HCT116 (cell line): Measurements from ENCODE around the gene TMEM175. TPM values are rescaled to one million over a fixed set of nuclear protein-coding genes. Genes with fewer than 3 reads are reported as not detected.

Source experiments
- ATAC-seq: fragments of 200-7000 bp; cut with Tn5 transposase; 2 replicates; pipeline ENCODE4 v1.9.1; 2020; ENCODE audit warnings: mild to moderate bottlenecking, moderate library complexity
- BruUV-seq: library from RNA; stranded (reverse); fragments of 400-500 nt; replicated peaks from 2 replicates; lab custom pipeline; 2021; lab: Mats Ljungman, UMichigan
- CTCF ChIA-PET: fragments of 300-600 bp; sonication (Branson Sonifier 250); formaldehyde crosslinking; loops from one replicate; lab custom pipeline; 2021; ENCODE audit warnings: antibody characterized with exemption; lab: Charles Lee
- POLR2A ChIA-PET: fragments of 300-600, 350-600 bp; sonication (Branson Sonifier 250); formaldehyde crosslinking; loops from one replicate; lab custom pipeline; 2021; ENCODE audit warnings: antibody characterized with exemption; lab: Charles Lee
- RAD21 ChIA-PET, 2 experiments: fragments of 300-600 bp; sonication (Branson Sonifier 250); formaldehyde crosslinking; loops; one replicate each; lab custom pipeline; 2023; ENCODE audit warnings: low total read pairs in 2 of 2; ENCODE audit not compliant: uncharacterized antibody in 2 of 2, unreplicated experiment in 2 of 2, low non-redundant PET in 1 of 2; lab: Charles Lee
- DNase-seq: peaks from one replicate; pipeline ENCODE4 v3.0.0-alpha.2; 2010; ENCODE audit warnings: low read depth, low spot score
- H2AFZ ChIP-seq: fragments of 200-600 bp; shearing (Covaris generic), sonication (generic); 2 replicates; pipeline ENCODE4 v1.6.1; 2017; ENCODE audit warnings: low read depth, mixed run types, mixed read lengths, antibody characterized with exemption, low read length; ENCODE audit not compliant: poor library complexity, severe bottlenecking
- H3K27ac ChIP-seq: 2 replicates; pipeline ENCODE4 v1.5.1; 2012; ENCODE audit warnings: low read depth, low read length
- H3K27me3 ChIP-seq: fragments of 200-600 bp; sonication (generic); 2 replicates; pipeline ENCODE4 v1.6.1; 2016; ENCODE audit warnings: mixed run types, low read length, mixed read lengths; ENCODE audit not compliant: insufficient read depth
- H3K36me3 ChIP-seq, 2 experiments: fragments of 200-500 bp in 1 of 2; fragments of 200-600 bp in 1 of 2; sonication (Bioruptor generic) in 1 of 2; sonication (generic) in 1 of 2; 2 replicates each; pipeline versions ENCODE4 v1.5.1 to v1.6.1; 2014 to 2016; ENCODE audit warnings: low read length in 2 of 2, inconsistent platforms in 1 of 2, mixed read lengths in 1 of 2, mixed run types in 1 of 2; ENCODE audit not compliant: insufficient read depth in 2 of 2, control insufficient read depth in 1 of 2
- H3K4me1 ChIP-seq, 2 experiments: fragments of 200-600 bp in 1 of 2; sonication (generic) in 1 of 2; 2 replicates each; pipeline versions ENCODE4 v1.5.1 to v1.6.1; 2012 to 2017; ENCODE audit warnings: low read length in 2 of 2, inconsistent platforms in 1 of 2, mild to moderate bottlenecking in 1 of 2, mixed read lengths in 1 of 2, mixed run types in 1 of 2, moderate library complexity in 1 of 2; ENCODE audit not compliant: insufficient read depth in 2 of 2, control insufficient read depth in 1 of 2
- H3K4me2 ChIP-seq: fragments of 200-600 bp; sonication (generic); 2 replicates; pipeline ENCODE4 v1.6.1; 2017; ENCODE audit warnings: mixed run types, low read length, mixed read lengths
- H3K4me3 ChIP-seq, 2 experiments: fragments of 200-600 bp in 1 of 2; sonication (generic) in 1 of 2; replicated peaks in 1 of 2; 2 replicates each; pipeline ENCODE4 v1.5.1; 2011 to 2016; ENCODE audit warnings: low read length in 2 of 2, control low read depth in 1 of 2, low read depth in 1 of 2, mild to moderate bottlenecking in 1 of 2, mixed read lengths in 1 of 2, mixed run types in 1 of 2
- H3K79me2 ChIP-seq: fragments of 200-600 bp; sonication (generic); 2 replicates; pipeline ENCODE4 v1.6.1; 2017; ENCODE audit warnings: mild to moderate bottlenecking, mixed run types, low read length, moderate library complexity, mixed read lengths; ENCODE audit not compliant: insufficient read depth
- H3K9ac ChIP-seq: fragments of 200-600 bp; sonication (generic); 2 replicates; pipeline ENCODE4 v1.6.1; 2016; ENCODE audit warnings: low read length, mixed read lengths
- H3K9me2 ChIP-seq: fragments of 200-600 bp; sonication (generic), shearing (Covaris generic); 2 replicates; pipeline ENCODE4 v1.6.1; 2017; ENCODE audit warnings: mixed run types, mild to moderate bottlenecking, moderate library complexity; ENCODE audit not compliant: insufficient read depth
- H3K9me3 ChIP-seq, 2 experiments: fragments of 200-500 bp in 1 of 2; fragments of 200-600 bp in 1 of 2; sonication (Bioruptor generic) in 1 of 2; sonication (generic) in 1 of 2; 2 replicates each; pipeline ENCODE4 v1.6.1; 2014 to 2017; ENCODE audit warnings: low read length in 2 of 2, mixed read lengths in 2 of 2, inconsistent platforms in 1 of 2, low read depth in 1 of 2, mild to moderate bottlenecking in 1 of 2, mixed run types in 1 of 2, moderate library complexity in 1 of 2; ENCODE audit not compliant: control insufficient read depth in 1 of 2, insufficient read depth in 1 of 2
- H4K20me1 ChIP-seq: fragments of 200-600 bp; sonication (generic), shearing (Covaris generic); 2 replicates; pipeline ENCODE4 v1.6.1; 2017; ENCODE audit warnings: mixed run types, mild to moderate bottlenecking, moderate library complexity; ENCODE audit not compliant: insufficient read depth
- CBX3 ChIP-seq: IDR thresholded peaks from 2 replicates; pipeline ENCODE4 v1.6.1; 2012; ENCODE audit warnings: low read depth
- EGR1 ChIP-seq: IDR thresholded peaks from 2 replicates; pipeline ENCODE4 v1.6.1; 2012; ENCODE audit warnings: low read depth
- POLR2A ChIP-seq: IDR thresholded peaks from 2 replicates; pipeline ENCODE4 v1.7.0; 2011; ENCODE audit warnings: borderline replicate concordance; ENCODE audit not compliant: insufficient read depth, insufficient read length; ENCODE audit errors: extremely low read depth
- POLR2AphosphoS5 ChIP-seq: IDR thresholded peaks from 2 replicates; pipeline ENCODE4 v1.6.1; 2011; ENCODE audit warnings: mild to moderate bottlenecking, low read depth, low read length, moderate library complexity
- SRF ChIP-seq: IDR thresholded peaks from 2 replicates; pipeline ENCODE4 v1.6.1; 2012; ENCODE audit warnings: low read depth
- ZFX ChIP-seq: fragments of 450-650 bp; IDR thresholded peaks from 2 replicates; pipeline ENCODE4 v1.6.1; 2017
- ZNF274 ChIP-seq: fragments of 200-500 bp; sonication (Bioruptor generic); IDR thresholded peaks from 2 replicates; pipeline ENCODE4 v1.6.1; 2014; ENCODE audit warnings: mild to moderate bottlenecking, low read depth, low read length, inconsistent platforms
- intact Hi-C: fragments of 100-400 bp; cut with micrococcal nuclease; formaldehyde crosslinking; loops from 2 replicates; pipeline ENCODE4 v1.10.0; 2022
- total RNA-seq: library from RNA; stranded (reverse); gene quantifications from one replicate; pipeline ENCODE4 v1.2.1, GENCODE V29; 2021; ENCODE audit not compliant: unreplicated experiment
- TF ChIP-seq, protein P1 (sequence below), 3 experiments: fragments of 200-600 bp in 1 of 3; sonication (generic) in 1 of 3; IDR thresholded peaks in 2 of 3; conservative IDR thresholded peaks in 1 of 3; 2 replicates each; pipeline ENCODE4 v1.5.1; 2012 to 2017; ENCODE audit warnings: low read depth in 2 of 3, low read length in 2 of 3, antibody characterized with exemption in 1 of 3, borderline replicate concordance in 1 of 3, control low read depth in 1 of 3, mild to moderate bottlenecking in 1 of 3, mixed read lengths in 1 of 3, mixed run types in 1 of 3, moderate library complexity in 1 of 3; ENCODE audit not compliant: insufficient read depth in 1 of 3
- TF ChIP-seq, protein P2 (sequence below): IDR thresholded peaks from 2 replicates; pipeline ENCODE4 v1.6.1; 2011; ENCODE audit warnings: mild to moderate bottlenecking, low read length, moderate library complexity; ENCODE audit not compliant: insufficient replicate concordance; ENCODE audit errors: extremely low read depth

TMEM175 gene
- total RNA-seq, 1 experiment from 2014 or later, result 17.5 TPM

- peaks cover 44% of the 10 kb centered on the region; the same call in 1 of the 2 replicates for H3K79me2 ChIP-seq
- no peaks in the 10 kb centered on the region for H3K9me2 ChIP-seq
- no peaks in the 10 kb centered on the region for H4K20me1 ChIP-seq
- H3K9ac ChIP-seq, result no peak overlapping the region
- H3K36me3 ChIP-seq, result peaks cover 0 to 12% of the 10 kb centered on the region in 2 experiments; a peak in 2 of 4 replicates
- ChIA-PET POLR2A (no interaction called here), CTCF (no interaction called here), RAD21 (no interaction called here)
- no peak overlapping the region for H3K4me2 ChIP-seq
- DNase-seq (no peak), ATAC-seq (no peak)
- H3K4me3 ChIP-seq, result no peak overlapping the region
- no peaks in the 10 kb centered on the region for H3K27me3 ChIP-seq
- no peak for TF ChIP-seq ZNF274
- no peak for TF ChIP-seq ZFX
- no peak for TF ChIP-seq EGR1
- no peak for TF ChIP-seq SRF
- TF ChIP-seq, protein P1, sequence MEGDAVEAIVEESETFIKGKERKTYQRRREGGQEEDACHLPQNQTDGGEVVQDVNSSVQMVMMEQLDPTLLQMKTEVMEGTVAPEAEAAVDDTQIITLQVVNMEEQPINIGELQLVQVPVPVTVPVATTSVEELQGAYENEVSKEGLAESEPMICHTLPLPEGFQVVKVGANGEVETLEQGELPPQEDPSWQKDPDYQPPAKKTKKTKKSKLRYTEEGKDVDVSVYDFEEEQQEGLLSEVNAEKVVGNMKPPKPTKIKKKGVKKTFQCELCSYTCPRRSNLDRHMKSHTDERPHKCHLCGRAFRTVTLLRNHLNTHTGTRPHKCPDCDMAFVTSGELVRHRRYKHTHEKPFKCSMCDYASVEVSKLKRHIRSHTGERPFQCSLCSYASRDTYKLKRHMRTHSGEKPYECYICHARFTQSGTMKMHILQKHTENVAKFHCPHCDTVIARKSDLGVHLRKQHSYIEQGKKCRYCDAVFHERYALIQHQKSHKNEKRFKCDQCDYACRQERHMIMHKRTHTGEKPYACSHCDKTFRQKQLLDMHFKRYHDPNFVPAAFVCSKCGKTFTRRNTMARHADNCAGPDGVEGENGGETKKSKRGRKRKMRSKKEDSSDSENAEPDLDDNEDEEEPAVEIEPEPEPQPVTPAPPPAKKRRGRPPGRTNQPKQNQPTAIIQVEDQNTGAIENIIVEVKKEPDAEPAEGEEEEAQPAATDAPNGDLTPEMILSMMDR (IDR thresholded peaks at IDR 0.05 in 2 of 3, conservative IDR thresholded peaks at IDR 0.05 in 1 of 3; ENCODE audit: borderline replicate concordance in 1 of 3, insufficient read depth in 1 of 3, low read depth in 2 of 3, low read length in 2 of 3), result no peak
- TF ChIP-seq, protein P2, sequence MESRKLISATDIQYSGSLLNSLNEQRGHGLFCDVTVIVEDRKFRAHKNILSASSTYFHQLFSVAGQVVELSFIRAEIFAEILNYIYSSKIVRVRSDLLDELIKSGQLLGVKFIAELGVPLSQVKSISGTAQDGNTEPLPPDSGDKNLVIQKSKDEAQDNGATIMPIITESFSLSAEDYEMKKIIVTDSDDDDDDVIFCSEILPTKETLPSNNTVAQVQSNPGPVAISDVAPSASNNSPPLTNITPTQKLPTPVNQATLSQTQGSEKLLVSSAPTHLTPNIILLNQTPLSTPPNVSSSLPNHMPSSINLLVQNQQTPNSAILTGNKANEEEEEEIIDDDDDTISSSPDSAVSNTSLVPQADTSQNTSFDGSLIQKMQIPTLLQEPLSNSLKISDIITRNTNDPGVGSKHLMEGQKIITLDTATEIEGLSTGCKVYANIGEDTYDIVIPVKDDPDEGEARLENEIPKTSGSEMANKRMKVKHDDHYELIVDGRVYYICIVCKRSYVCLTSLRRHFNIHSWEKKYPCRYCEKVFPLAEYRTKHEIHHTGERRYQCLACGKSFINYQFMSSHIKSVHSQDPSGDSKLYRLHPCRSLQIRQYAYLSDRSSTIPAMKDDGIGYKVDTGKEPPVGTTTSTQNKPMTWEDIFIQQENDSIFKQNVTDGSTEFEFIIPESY, result no peak
- TF ChIP-seq POLR2A, result no peak
- no peak for TF ChIP-seq POLR2AphosphoS5
- TF ChIP-seq CBX3, result no peak
- H2AFZ ChIP-seq, result no peak overlapping the region
- no peaks in the 10 kb centered on the region for H3K4me1 ChIP-seq
- no TSS peak for BruUV-seq
- no peak overlapping the region for H3K27ac ChIP-seq
- intact Hi-C loops, result no loop called here
- H3K9me3 ChIP-seq, result peaks cover 0 to 4% of the 10 kb centered on the region in 2 experiments; a peak in 1 of 4 replicates
Observed at GRCh38 chr4:907103-907400, 25.2 kb upstream of the TMEM175 start.
